ENCODE measurements around the gene ATP9A. TPM values are rescaled to one million over a fixed set of nuclear protein-coding genes. Genes with fewer than 3 reads are reported as not detected.

ATP9A gene
- total and polyA plus RNA-seq, 2 of the 8 experiments (the other 6 are each of a cell fraction or from before 2014, with no cell fraction given), result 5.0 to 6.4 TPM

DNA sequence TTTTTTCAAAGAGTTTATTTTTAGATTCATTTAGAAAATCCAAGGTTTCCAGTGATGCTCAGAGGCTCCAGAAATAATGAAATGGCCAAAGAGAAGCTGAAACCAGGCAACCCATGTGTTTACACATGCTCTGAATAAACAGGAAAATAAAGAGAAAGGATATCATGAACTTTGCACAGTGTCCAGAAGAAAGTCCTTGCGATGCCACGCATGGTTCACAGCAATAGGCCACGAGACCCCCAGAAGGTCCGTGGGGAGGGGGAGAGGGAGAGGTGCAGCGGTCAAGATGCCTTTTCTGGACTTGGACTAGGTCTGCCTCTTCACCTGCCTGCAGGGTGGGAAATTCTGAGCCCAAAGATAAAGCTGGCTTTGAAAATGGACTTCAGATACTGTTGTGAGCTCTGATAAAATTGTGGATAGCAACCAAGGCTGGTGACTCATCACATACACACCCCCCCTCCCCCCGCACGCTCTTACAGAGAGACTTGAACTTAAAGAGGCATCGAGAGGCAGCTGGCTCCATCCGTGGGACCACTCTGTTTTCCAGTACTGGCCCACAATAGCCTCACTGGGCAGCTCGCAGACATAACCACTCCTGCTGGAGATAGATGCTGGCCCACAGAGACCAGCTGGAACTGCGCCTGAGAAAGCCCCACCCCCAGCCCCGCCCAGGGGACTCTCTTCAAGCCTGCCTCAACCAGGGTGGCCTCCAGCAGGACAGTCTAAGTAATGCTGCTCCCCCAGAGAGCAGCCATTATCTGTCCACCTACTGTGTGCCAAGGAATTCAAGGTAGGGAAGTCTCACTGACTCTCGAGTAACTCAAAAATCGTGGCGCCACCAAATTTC, 204.5 kb downstream of the ATP9A start:
- Histone ChIP-seq H2BK120ac (replicated peaks; ENCODE audit: low read depth, low read length) (no peak overlapping the region), H4K20me1 (replicated peaks in 1 of 2; ENCODE audit: control insufficient read depth in 1 of 2, insufficient read depth in 2 of 2, low read length in 2 of 2) (no peaks in the 10 kb centered on the region), H3K23me2 (ENCODE audit: low read depth, low read length) (peaks cover 14% of the 10 kb centered on the region), H3K23ac (ENCODE audit: insufficient read length) (no peak overlapping the region), H3K27ac (ENCODE audit: low read depth, low read length) (no peak overlapping the region), H3K27me3 (replicated peaks in 1 of 4; ENCODE audit: control insufficient read depth in 3 of 4, extremely low read depth in 1 of 4, insufficient read depth in 3 of 4, low read length in 3 of 4) (peaks cover 20 to 57% (median 49%) of the 10 kb centered on the region in 4 experiments), H3K9me3 (ENCODE audit: insufficient read depth in 2 of 2, low read depth in 1 of 2, low read length in 1 of 2) (no peaks in the 10 kb centered on the region), H2BK12ac (ENCODE audit: low read depth, low read length) (peak overlapping the region; percentile 54; the same call in 1 of the 2 replicates), H4K91ac (replicated peaks; ENCODE audit: insufficient read length, low read length) (no peak overlapping the region), H3K4ac (replicated peaks; ENCODE audit: insufficient read length, low read depth, low read length) (no peak overlapping the region), H3K36me3 (ENCODE audit: control insufficient read depth in 2 of 4, insufficient read depth in 4 of 4, low read length in 3 of 4) (no peaks in the 10 kb centered on the region), H4K8ac (ENCODE audit: extremely low read depth, insufficient read depth, low read length) (no peak overlapping the region), H2BK15ac (ENCODE audit: low read length) (no peak overlapping the region), H2AFZ (ENCODE audit: low read length) (no peak overlapping the region), H3K9ac (replicated peaks in 1 of 4; ENCODE audit: extremely low read depth in 1 of 4, low read depth in 3 of 4, low read length in 3 of 4) (no peak overlapping the region), H2BK5ac (ENCODE audit: low read depth, low read length) (no peak overlapping the region), H3K4me2 (ENCODE audit: insufficient read depth in 1 of 2, low read depth in 2 of 2, low read length in 2 of 2) (peak overlapping the region; percentile 34 to 68), H3K18ac (ENCODE audit: extremely low read depth, low read length) (no peak overlapping the region), H3K79me1 (ENCODE audit: low read depth, low read length) (no peaks in the 10 kb centered on the region), H3K14ac (ENCODE audit: insufficient read length) (no peak overlapping the region), H3K79me2 (ENCODE audit: control insufficient read depth in 1 of 2, insufficient read depth in 2 of 2, low read length in 2 of 2) (no peaks in the 10 kb centered on the region), H4K5ac (ENCODE audit: insufficient read length, low read depth, low read length) (no peak overlapping the region), H3K4me3 (ENCODE audit: extremely low read depth in 1 of 4, insufficient read depth in 2 of 4, low read depth in 3 of 4, low read length in 4 of 4) (peak overlapping the region in 1 of 4 experiments; percentile 64; a peak in 5 of 8 replicates), H3K56ac (replicated peaks; ENCODE audit: insufficient read length, low read depth, low read length) (no peak overlapping the region), H3K4me1 (replicated peaks in 1 of 4; ENCODE audit: control insufficient read depth in 3 of 4, insufficient read depth in 4 of 4, low read length in 3 of 4) (peaks cover 0 to 12% (median 4%) of the 10 kb centered on the region in 4 experiments; a peak in 5 of 7 replicates), H2AK5ac (ENCODE audit: low read depth, low read length) (no peak overlapping the region), H2BK20ac (ENCODE audit: low read length) (no peak overlapping the region)
- DNase-seq (ENCODE audit: low read depth in 1 of 2, low spot score in 2 of 2) (peak in 1 of 2 experiments; percentile 60), FAIRE-seq (no peak)
- WGBS, 2 experiments (ENCODE audit: extremely low coverage in 1 of 2, insufficient coverage in 1 of 2, insufficient read length in 1 of 2, insufficient replicate concordance in 2 of 2, low coverage in 1 of 2, low lambda C conversion rate in 2 of 2, missing lambda C conversion rate in 1 of 2), result 55% methylated on average over 14 of the region's 15 CpGs; no CpG with 5 or more reads in 1 of the 2 experiments
- POLR2A ChIA-PET (ENCODE audit: partially characterized antibody), result no interaction called here
- CTCF ChIA-PET (ENCODE audit: partially characterized antibody), result interaction anchor here (1.0 to 2.0 kb wide), 10 partner anchors 10 to 238 kb away, joined by 3 to 11 read pairs (median 4); no protein-coding TSS in a partner anchor
- TF ChIP-seq POLR2AphosphoS5 (IDR thresholded peaks at IDR 0.05; ENCODE audit: low read depth, low read length) (no peak), CREB1 (IDR thresholded peaks at IDR 0.05) (no peak), CBX8 (IDR thresholded peaks at IDR 0.05; ENCODE audit: borderline replicate concordance, low read depth, low read length) (no peak), BRCA1 (IDR thresholded peaks at IDR 0.05; ENCODE audit: low read depth, low read length) (no peak), ATF2 (IDR thresholded peaks at IDR 0.05; ENCODE audit: low read length) (no peak), YY1 (IDR thresholded peaks at IDR 0.05; ENCODE audit: low read depth, low read length) (peak; percentile 74), CEBPB (IDR thresholded peaks at IDR 0.05; ENCODE audit: low read depth, low read length) (no peak), FOSL1 (IDR thresholded peaks at IDR 0.05; ENCODE audit: insufficient read depth, low read depth, low read length) (no peak), RXRA (IDR thresholded peaks at IDR 0.05; ENCODE audit: insufficient read depth, low read depth, low read length) (no peak), JUND (IDR thresholded peaks at IDR 0.05; ENCODE audit: low read length) (peak; percentile 11; the same call in 1 of the 2 replicates)

Measured in H1 (cell line).